Trophoblast cell (in vitro differentiated cells and primary cell): ENCODE measurements around the gene RHBDL1.

Source experiments
- DNase-seq, 2 donors: peaks; one replicate each; pipeline ENCODE4 v3.0.0-alpha.2; 2016
- H2AFZ ChIP-seq: 2 replicates; pipeline ENCODE4 v1.6.1; 2013; ENCODE audit warnings: low read length, moderate library complexity, mild to moderate bottlenecking; ENCODE audit not compliant: insufficient read depth, poor library complexity
- H2AK5ac ChIP-seq: 2 replicates; pipeline ENCODE4 v1.6.1; 2013; ENCODE audit warnings: mild to moderate bottlenecking, low read length
- H2BK120ac ChIP-seq: 2 replicates; pipeline ENCODE4 v1.6.1; 2013; ENCODE audit warnings: low read length, mild to moderate bottlenecking, moderate library complexity; ENCODE audit not compliant: insufficient read depth, poor library complexity
- H2BK12ac ChIP-seq: 2 replicates; pipeline ENCODE4 v1.6.1; 2013; ENCODE audit warnings: mild to moderate bottlenecking, low read length, moderate library complexity
- H2BK5ac ChIP-seq: 2 replicates; pipeline ENCODE4 v1.6.1; 2013; ENCODE audit warnings: low read length, low read depth, moderate library complexity, mild to moderate bottlenecking; ENCODE audit not compliant: poor library complexity
- H3K14ac ChIP-seq: 2 replicates; pipeline ENCODE4 v1.6.1; 2013; ENCODE audit warnings: mild to moderate bottlenecking, low read length
- H3K18ac ChIP-seq: 2 replicates; pipeline ENCODE4 v1.6.1; 2013; ENCODE audit warnings: mild to moderate bottlenecking, low read length
- H3K23ac ChIP-seq: 2 replicates; pipeline ENCODE4 v1.6.1; 2013; ENCODE audit warnings: low read length
- H3K27ac ChIP-seq: 2 replicates; pipeline ENCODE4 v1.5.1; 2013; ENCODE audit warnings: low read depth, mild to moderate bottlenecking, inconsistent platforms, low read length, moderate library complexity
- H3K27me3 ChIP-seq: 2 replicates; pipeline ENCODE4 v1.6.1; 2013; ENCODE audit warnings: inconsistent platforms, mild to moderate bottlenecking, low read length, moderate library complexity; ENCODE audit not compliant: insufficient read depth
- H3K36me3 ChIP-seq, 2 experiments: 1 replicate in 1 of 2; 2 replicates in 1 of 2; pipeline ENCODE4 v1.6.1; 2013; ENCODE audit warnings: low read length in 2 of 2, mild to moderate bottlenecking in 2 of 2, moderate library complexity in 1 of 2; ENCODE audit not compliant: insufficient read depth in 2 of 2, control insufficient read depth in 1 of 2
- H3K4ac ChIP-seq: 2 replicates; pipeline ENCODE4 v1.6.1; 2013; ENCODE audit warnings: low read depth, mild to moderate bottlenecking, low read length, moderate library complexity
- H3K4me1 ChIP-seq, 2 experiments: 1 replicate in 1 of 2; 2 replicates in 1 of 2; pipeline ENCODE4 v1.6.1; 2013; ENCODE audit warnings: low read length in 2 of 2, mild to moderate bottlenecking in 2 of 2, moderate library complexity in 1 of 2; ENCODE audit not compliant: insufficient read depth in 2 of 2, control insufficient read depth in 1 of 2
- H3K4me2 ChIP-seq: 2 replicates; pipeline ENCODE4 v1.6.1; 2013; ENCODE audit warnings: inconsistent platforms, mild to moderate bottlenecking, low read length, moderate library complexity
- H3K4me3 ChIP-seq: 2 replicates; pipeline ENCODE4 v1.5.1; 2013; ENCODE audit warnings: mild to moderate bottlenecking, low read depth, low read length, inconsistent platforms
- H3K79me1 ChIP-seq: one replicate; pipeline ENCODE4 v1.6.1; 2013; ENCODE audit warnings: low read length
- H3K79me2 ChIP-seq: 2 replicates; pipeline ENCODE4 v1.6.1; 2013; ENCODE audit warnings: low read length, mild to moderate bottlenecking; ENCODE audit not compliant: control insufficient read depth, insufficient read depth, poor library complexity
- H3K9ac ChIP-seq: 2 replicates; pipeline ENCODE4 v1.6.1; 2013; ENCODE audit warnings: mild to moderate bottlenecking, low read length
- H3K9me3 ChIP-seq: 2 replicates; pipeline ENCODE4 v1.6.1; 2013; ENCODE audit warnings: low read depth, mild to moderate bottlenecking, control low read depth, inconsistent platforms, low read length; ENCODE audit not compliant: insufficient read depth
- H4K12ac ChIP-seq: 2 replicates; pipeline ENCODE4 v1.6.1; 2013; ENCODE audit warnings: low read depth, mild to moderate bottlenecking, low read length, moderate library complexity
- H4K8ac ChIP-seq: 2 replicates; pipeline ENCODE4 v1.6.1; 2013; ENCODE audit warnings: low read depth, mild to moderate bottlenecking, low read length, moderate library complexity
- H4K91ac ChIP-seq: one replicate; pipeline ENCODE4 v1.6.1; 2013; ENCODE audit warnings: low read depth, mild to moderate bottlenecking, low read length, moderate library complexity
- WGBS: extraction: QIAGEN DNeasy Blood & Tissue Kit; methylation state at CpG from one replicate; pipeline ENCODE4 v1.1.7; 2013; ENCODE audit warnings: missing lambda C conversion rate; ENCODE audit not compliant: insufficient read length, insufficient coverage; ENCODE audit errors: extremely low coverage; 5-methylcytosine and 5-hydroxymethylcytosine counted together

RHBDL1 gene

GRCh38 chr16:667780-668518 is 7.5 kb upstream of the RHBDL1 start, which contains the start of gene RHOT2:
Gene RHOT2, plus strand, starts transcription at chr16:668132. Its CDS starts 68 bp downstream, at chr16:668200.
- no CpG with 5 or more reads among the region's 78 CpGs for WGBS
- H3K4me2 ChIP-seq = peak within 1 kb of the TSS; percentile 67
- no peaks in the 10 kb centered on the region for H3K27me3 ChIP-seq
- peak within 1 kb of the TSS; percentile 85 for H4K12ac ChIP-seq
- peak within 1 kb of the TSS; percentile 91 for H2AK5ac ChIP-seq
- peak within 1 kb of the TSS; percentile 5 for H2BK12ac ChIP-seq
- H3K36me3 ChIP-seq = peaks cover 41 to 44% of the 10 kb centered on the region in 2 experiments
- peak; percentile 92 to 97 for DNase-seq
- H3K9me3 ChIP-seq = no peaks in the 10 kb centered on the region
- peaks cover 8% of the 10 kb centered on the region for H3K79me2 ChIP-seq
- H3K9ac ChIP-seq = peak within 1 kb of the TSS; percentile 90
- peak within 1 kb of the TSS; percentile 98 for H3K4me3 ChIP-seq
- peak within 1 kb of the TSS; percentile 77 for H3K18ac ChIP-seq
- peak within 1 kb of the TSS; percentile 61 for H2AFZ ChIP-seq
- no peak within 1 kb of the TSS for H3K23ac ChIP-seq
- H3K27ac ChIP-seq = no peak within 1 kb of the TSS
- H2BK5ac ChIP-seq = peak within 1 kb of the TSS; percentile 51
- peaks cover 5% of the 10 kb centered on the region for H3K79me1 ChIP-seq
- peak within 1 kb of the TSS; percentile 90 for H3K14ac ChIP-seq
- peak within 1 kb of the TSS; percentile 87 for H4K8ac ChIP-seq
- H3K4me1 ChIP-seq = peaks cover 7% of the 10 kb centered on the region in 2 experiments
- H2BK120ac ChIP-seq = peak within 1 kb of the TSS; percentile 87
- H4K91ac ChIP-seq = peak within 1 kb of the TSS; percentile 93
- H3K4ac ChIP-seq = peak within 1 kb of the TSS; percentile 97

DNA sequence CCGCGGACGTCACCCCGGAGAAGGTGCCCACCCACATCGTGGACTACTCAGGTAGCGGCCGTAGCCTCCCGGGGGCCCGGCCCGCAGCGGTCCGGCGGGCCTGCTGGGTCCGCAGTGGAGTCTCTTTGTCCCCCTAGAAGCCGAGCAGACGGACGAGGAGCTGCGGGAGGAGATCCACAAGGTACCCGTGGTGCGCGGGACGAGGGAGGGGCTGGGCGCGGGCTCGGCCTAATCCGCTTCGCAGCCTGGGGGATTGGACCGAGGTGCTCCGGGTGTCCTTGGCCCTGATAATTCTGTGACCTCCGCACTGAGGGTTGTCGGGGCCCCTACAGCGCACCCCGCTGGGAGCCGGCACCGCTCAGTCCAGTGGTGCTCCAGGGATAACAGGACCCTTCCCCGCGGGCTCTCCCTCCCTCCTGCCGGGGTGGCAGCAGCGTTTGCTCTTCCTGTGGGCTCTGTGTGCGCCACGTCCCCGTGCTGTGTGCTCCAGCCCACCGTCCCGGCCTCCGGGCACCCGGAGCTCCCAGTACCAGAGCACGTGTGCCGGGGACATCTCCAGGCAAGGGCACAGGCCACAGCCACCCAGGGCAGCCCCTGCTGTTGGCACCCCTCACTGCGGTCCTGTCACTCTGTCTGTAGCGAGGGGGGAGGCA is 6.8 kb upstream of the RHBDL1 start:
- H3K4me1 ChIP-seq = peaks cover 7% of the 10 kb centered on the region in 2 experiments
- H3K18ac ChIP-seq = peak overlapping the region; percentile 77
- H3K27me3 ChIP-seq = no peaks in the 10 kb centered on the region
- peak overlapping the region; percentile 93 for H4K91ac ChIP-seq
- peak overlapping the region; percentile 85 for H4K12ac ChIP-seq
- peak overlapping the region; percentile 90 for H3K9ac ChIP-seq
- H3K79me1 ChIP-seq = peaks cover 5% of the 10 kb centered on the region
- H3K9me3 ChIP-seq = no peaks in the 10 kb centered on the region
- no peak overlapping the region for H2BK12ac ChIP-seq
- H2BK120ac ChIP-seq = peak overlapping the region; percentile 87
- peak overlapping the region; percentile 90 for H3K14ac ChIP-seq
- peaks cover 48% of the 10 kb centered on the region in 2 experiments for H3K36me3 ChIP-seq
- H3K23ac ChIP-seq = no peak overlapping the region
- peak overlapping the region; percentile 61 for H2AFZ ChIP-seq
- H3K4me2 ChIP-seq = peak overlapping the region; percentile 67
- peak overlapping the region; percentile 91 for H2AK5ac ChIP-seq
- peak overlapping the region; percentile 97 for H3K4ac ChIP-seq
- H2BK5ac ChIP-seq = peak overlapping the region; percentile 51
- peaks cover 8% of the 10 kb centered on the region for H3K79me2 ChIP-seq
- H3K27ac ChIP-seq = no peak overlapping the region
- peak overlapping the region; percentile 87 for H4K8ac ChIP-seq
- H3K4me3 ChIP-seq = peak overlapping the region; percentile 98
- WGBS = no CpG with 5 or more reads among the region's 50 CpGs
- DNase-seq = peak in 1 of 2 donors; percentile 28

DNA sequence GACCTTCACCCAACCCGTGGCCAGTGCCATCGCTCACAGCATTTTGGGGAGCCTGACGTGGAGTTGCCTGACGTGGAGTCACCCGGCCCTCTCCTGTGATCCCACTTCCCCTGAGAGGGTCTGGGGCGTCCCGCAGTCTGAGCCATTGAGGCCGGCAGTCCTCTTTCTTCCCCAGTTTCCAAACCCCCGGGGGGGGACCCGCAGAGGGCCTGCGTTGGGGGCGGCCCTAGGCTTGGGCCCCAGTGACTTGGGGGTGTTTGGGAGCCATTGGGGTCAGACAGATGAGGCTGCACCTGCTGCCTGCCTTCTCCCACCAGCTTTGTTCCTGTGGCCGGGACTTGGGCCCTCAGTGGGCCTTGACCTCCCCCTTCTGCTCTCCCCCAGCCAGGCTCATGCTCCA is 5.8 kb upstream of the RHBDL1 start:
- Histone ChIP-seq H3K9ac (no peak overlapping the region), H3K9me3 (no peaks in the 10 kb centered on the region), H3K18ac (no peak overlapping the region), H2AK5ac (no peak overlapping the region), H3K79me1 (peaks cover 5% of the 10 kb centered on the region), H3K4me3 (no peak overlapping the region), H4K8ac (no peak overlapping the region), H3K79me2 (peaks cover 8% of the 10 kb centered on the region), H3K4me1 (peaks cover 7% of the 10 kb centered on the region in 2 experiments), H3K27me3 (no peaks in the 10 kb centered on the region), H3K14ac (no peak overlapping the region), H2AFZ (no peak overlapping the region), H2BK5ac (no peak overlapping the region), H4K91ac (no peak overlapping the region), H4K12ac (no peak overlapping the region), H3K23ac (no peak overlapping the region), H3K36me3 (peaks cover 54 to 56% of the 10 kb centered on the region in 2 experiments), H2BK12ac (no peak overlapping the region), H3K4me2 (no peak overlapping the region), H2BK120ac (no peak overlapping the region), H3K4ac (no peak overlapping the region), H3K27ac (no peak overlapping the region)
- no peak for DNase-seq
- no CpG with 5 or more reads among the region's 13 CpGs for WGBS

- Histone ChIP-seq H4K91ac (no peak overlapping the region), H3K79me1 (peaks cover 5% of the 10 kb centered on the region), H3K4me1 (peaks cover 13 to 15% of the 10 kb centered on the region in 2 experiments), H2BK120ac (no peak overlapping the region), H3K18ac (no peak overlapping the region), H2BK12ac (no peak overlapping the region), H3K4me3 (no peak overlapping the region), H4K12ac (no peak overlapping the region), H3K23ac (no peak overlapping the region), H2BK5ac (no peak overlapping the region), H3K79me2 (peaks cover 8% of the 10 kb centered on the region), H3K36me3 (peaks cover 54 to 56% of the 10 kb centered on the region in 2 experiments), H3K4me2 (no peak overlapping the region), H3K4ac (no peak overlapping the region), H3K9me3 (no peaks in the 10 kb centered on the region), H3K27ac (no peak overlapping the region), H3K14ac (no peak overlapping the region), H2AFZ (no peak overlapping the region), H3K27me3 (peaks cover 3% of the 10 kb centered on the region), H4K8ac (no peak overlapping the region), H2AK5ac (no peak overlapping the region), H3K9ac (no peak overlapping the region)
- no CpG with 5 or more reads among the region's 52 CpGs for WGBS
- no peak for DNase-seq
Measured at GRCh38 chr16:670485-671352, 4.8 kb upstream of the RHBDL1 start.
